GM18505 (cell line): ENCODE measurements around the gene DAAM1.

ENCODE experiments used
- ATAC-seq: cut with Tn5 transposase; IDR thresholded peaks from one replicate; pipeline ENCODE4 v1.9.1; 2021; ENCODE audit not compliant: unreplicated experiment
- POLR2A ChIP-seq: IDR thresholded peaks from 4 replicates; pipeline ENCODE4 v1.6.1; 2011; ENCODE audit warnings: borderline replicate concordance; ENCODE audit not compliant: insufficient read depth, insufficient read length; ENCODE audit errors: extremely low read depth

DAAM1 gene

GRCh38 chr14:59346796-59347510, 158.5 kb downstream of the DAAM1 start:
- no peak for ATAC-seq
- no peak for TF ChIP-seq POLR2A

DNA sequence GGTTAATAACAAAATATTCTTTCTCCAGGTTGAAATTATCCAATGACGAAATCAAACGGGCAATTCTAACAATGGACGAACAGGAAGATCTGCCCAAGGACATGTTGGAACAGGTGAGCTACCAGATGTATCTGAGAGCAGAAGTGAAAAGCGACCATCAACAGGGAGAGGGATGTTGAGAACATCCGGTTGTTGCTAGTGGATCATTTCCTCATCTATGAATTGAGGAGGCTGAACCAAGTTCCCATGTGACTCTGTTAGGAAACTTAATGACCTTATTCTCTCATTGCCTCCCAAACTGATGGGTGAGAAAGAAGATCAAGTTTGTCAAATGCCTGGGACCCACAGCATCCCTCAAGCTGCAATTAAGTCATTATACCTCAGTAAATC, 159.0 kb downstream of the DAAM1 start:
- TF ChIP-seq POLR2A: no peak
- ATAC-seq: no peak

DNA sequence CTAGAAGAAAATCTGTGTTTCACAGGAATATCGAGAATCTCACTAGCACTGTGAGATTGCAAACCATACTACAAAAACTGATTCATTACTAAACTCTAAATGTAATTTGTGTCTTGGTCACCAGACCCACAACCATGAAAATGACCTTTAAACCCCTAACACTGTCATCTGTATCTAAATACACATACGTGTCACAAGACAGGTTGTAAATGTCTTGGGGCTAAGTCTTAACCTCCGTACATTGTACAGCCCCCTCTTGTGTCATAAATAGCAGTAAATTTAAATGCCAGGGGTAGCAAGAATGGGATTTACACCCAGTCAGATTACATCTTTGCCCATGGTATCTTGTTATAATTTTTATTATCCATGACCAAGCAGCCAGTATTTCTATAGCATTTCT, 159.4 kb downstream of the DAAM1 start:
- no peak for ATAC-seq
- TF ChIP-seq POLR2A: no peak

DNA sequence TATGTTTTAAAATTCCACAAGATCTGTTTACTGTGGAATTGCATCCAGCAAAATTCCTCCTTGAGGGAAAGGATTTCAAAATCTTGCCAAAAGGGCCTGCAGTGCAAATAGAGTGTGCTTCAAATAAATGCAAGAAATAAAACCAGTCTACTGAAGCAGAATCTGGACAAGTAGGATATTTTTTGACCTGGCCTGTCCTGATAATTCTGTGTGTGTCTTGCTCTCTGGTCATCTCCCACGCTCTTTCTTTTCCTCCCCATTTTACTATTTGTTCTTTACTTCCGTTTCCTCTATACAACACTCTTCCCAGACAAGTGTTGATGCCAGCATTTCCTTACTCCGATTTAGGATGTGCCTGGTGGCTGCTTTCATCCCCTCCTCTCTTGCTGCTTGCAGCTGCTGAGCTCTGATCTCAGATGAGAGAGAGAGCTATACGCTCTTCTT, 160.8 kb downstream of the DAAM1 start:
- TF ChIP-seq POLR2A: no peak
- no peak for ATAC-seq

GRCh38 chr14:59352961-59353360, 164.5 kb downstream of the DAAM1 start:
- ATAC-seq: no peak
- TF ChIP-seq POLR2A: no peak

GRCh38 chr14:59354666-59355065, 166.2 kb downstream of the DAAM1 start:
- TF ChIP-seq POLR2A: no peak
- no peak for ATAC-seq

- no peak for TF ChIP-seq POLR2A
- ATAC-seq: no peak
Measured at GRCh38 chr14:59355091-59355490, 166.6 kb downstream of the DAAM1 start.

GRCh38 chr14:59356312-59356711, 167.8 kb downstream of the DAAM1 start:
- ATAC-seq: peak; percentile 27
- no peak for TF ChIP-seq POLR2A

GRCh38 chr14:59356767-59357166, 168.3 kb downstream of the DAAM1 start:
- no peak for TF ChIP-seq POLR2A
- ATAC-seq: peak; percentile 84

DNA sequence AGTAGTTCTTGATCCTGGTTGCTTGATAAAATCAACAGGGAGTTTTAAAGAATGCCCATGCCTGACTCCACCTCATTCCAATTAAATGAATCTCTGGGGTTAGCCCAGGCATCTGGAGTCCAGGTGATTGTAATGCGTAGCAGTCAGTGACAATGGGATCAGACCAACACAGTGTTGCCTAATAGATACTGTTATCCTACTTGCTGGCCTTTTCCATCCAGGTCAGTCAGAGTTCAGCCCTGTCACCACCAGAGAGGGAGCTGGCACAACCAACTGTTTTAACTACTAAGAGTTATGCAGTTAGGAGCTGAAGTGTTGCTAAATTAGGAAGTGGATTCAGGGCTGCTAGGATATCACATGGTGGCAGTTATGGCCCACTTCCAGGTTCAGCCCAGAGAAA, 169.6 kb downstream of the DAAM1 start:
- no peak for ATAC-seq

GRCh38 chr14:59358784-59359183, 170.3 kb downstream of the DAAM1 start:
- no peak for ATAC-seq
- TF ChIP-seq POLR2A: no peak

More for the DNA sequence above, 169.6 kb downstream of the DAAM1 start:
- TF ChIP-seq POLR2A: no peak

GRCh38 chr14:59359431-59360124, 171.1 kb downstream of the DAAM1 start:
- TF ChIP-seq POLR2A: no peak
- ATAC-seq: no peak

- no peak for ATAC-seq
Measured at GRCh38 chr14:59360233-59360632, 171.8 kb downstream of the DAAM1 start.

More at GRCh38 chr14:59360233-59360632, 171.8 kb downstream of the DAAM1 start:
- no peak for TF ChIP-seq POLR2A
